Epithelial cell of prostate (primary cell): ENCODE results near the gene RNF214.
"Not testable (repeated sequence)": the region's sequence is repeated elsewhere in the genome, so short reads cannot be mapped to it uniquely, and the experiment has no call there.

ENCODE experiments used
- DNase-seq: peaks from one replicate; pipeline ENCODE4 v3.0.0-alpha.2; 2011; ENCODE audit warnings: low read depth, low spot score
- H3K27ac ChIP-seq: fragments of 450-650 bp; 2 replicates; pipeline ENCODE4 v1.5.1; 2017; ENCODE audit warnings: mild to moderate bottlenecking

The RNF214 gene

GRCh38 chr11:117197006-117197405 lies 35.5 kb upstream of the RNF214 start:
- H3K27ac ChIP-seq = no peak overlapping the region
- no peak for DNase-seq

- DNase-seq = no peak
- H3K27ac ChIP-seq = no peak overlapping the region
Measured at GRCh38 chr11:117197516-117198456, 34.7 kb upstream of the RNF214 start.

- no peak overlapping the region for H3K27ac ChIP-seq
- DNase-seq = no peak
Measured at GRCh38 chr11:117198613-117199012, 33.9 kb upstream of the RNF214 start.

GRCh38 chr11:117199053-117199915 lies 33.2 kb upstream of the RNF214 start, which contains the start of gene TAGLN:
TSS of gene TAGLN (plus strand) at chr11:117199370. CDS start at chr11:117203014, 3,644 bp downstream.
- H3K27ac ChIP-seq = no peak within 1 kb of the TSS
- DNase-seq = no peak

GRCh38 chr11:117199916-117200812 lies 32.3 kb upstream of the RNF214 start:
- no peak overlapping the region for H3K27ac ChIP-seq

GRCh38 chr11:117200813-117201657 lies 31.4 kb upstream of the RNF214 start:
- no peak overlapping the region for H3K27ac ChIP-seq
- DNase-seq = no peak

More at GRCh38 chr11:117199916-117200812, 32.3 kb upstream of the RNF214 start:
- no peak for DNase-seq

- no peak for DNase-seq
- H3K27ac ChIP-seq = no peak overlapping the region
Measured at GRCh38 chr11:117201658-117202305, 30.7 kb upstream of the RNF214 start.

- no peak overlapping the region for H3K27ac ChIP-seq
- DNase-seq = no peak
Measured at GRCh38 chr11:117202386-117203068, 29.9 kb upstream of the RNF214 start.

- H3K27ac ChIP-seq = no peak overlapping the region
- no peak for DNase-seq
Measured at GRCh38 chr11:117203069-117203407, 29.4 kb upstream of the RNF214 start.

GRCh38 chr11:117204283-117205080 lies 28.0 kb upstream of the RNF214 start:
- no peak overlapping the region for H3K27ac ChIP-seq
- DNase-seq = no peak

- no peak for DNase-seq
- no peak overlapping the region for H3K27ac ChIP-seq
Measured at GRCh38 chr11:117205211-117205818, 27.2 kb upstream of the RNF214 start.

- not testable (repeated sequence) for DNase-seq, H3K27ac ChIP-seq
Measured at GRCh38 chr11:117206111-117206510, 26.4 kb upstream of the RNF214 start.

- not testable (repeated sequence) for H3K27ac ChIP-seq, DNase-seq
Measured at GRCh38 chr11:117206859-117207258, 25.6 kb upstream of the RNF214 start.

GRCh38 chr11:117207481-117207880 lies 25.0 kb upstream of the RNF214 start:
- not testable (repeated sequence) for DNase-seq, H3K27ac ChIP-seq

GRCh38 chr11:117208710-117209109 lies 23.8 kb upstream of the RNF214 start:
- not testable (repeated sequence) for DNase-seq, H3K27ac ChIP-seq

GRCh38 chr11:117209351-117210125 lies 22.9 kb upstream of the RNF214 start:
- not testable (repeated sequence) for DNase-seq, H3K27ac ChIP-seq
